Measurements from ENCODE around the gene IFI27. TPM values are rescaled to one million over a fixed set of nuclear protein-coding genes. Genes with fewer than 3 reads are reported as not detected.

The IFI27 gene
- total RNA-seq, 1 donor from 2014 or later, result 3.0 TPM

DNA sequence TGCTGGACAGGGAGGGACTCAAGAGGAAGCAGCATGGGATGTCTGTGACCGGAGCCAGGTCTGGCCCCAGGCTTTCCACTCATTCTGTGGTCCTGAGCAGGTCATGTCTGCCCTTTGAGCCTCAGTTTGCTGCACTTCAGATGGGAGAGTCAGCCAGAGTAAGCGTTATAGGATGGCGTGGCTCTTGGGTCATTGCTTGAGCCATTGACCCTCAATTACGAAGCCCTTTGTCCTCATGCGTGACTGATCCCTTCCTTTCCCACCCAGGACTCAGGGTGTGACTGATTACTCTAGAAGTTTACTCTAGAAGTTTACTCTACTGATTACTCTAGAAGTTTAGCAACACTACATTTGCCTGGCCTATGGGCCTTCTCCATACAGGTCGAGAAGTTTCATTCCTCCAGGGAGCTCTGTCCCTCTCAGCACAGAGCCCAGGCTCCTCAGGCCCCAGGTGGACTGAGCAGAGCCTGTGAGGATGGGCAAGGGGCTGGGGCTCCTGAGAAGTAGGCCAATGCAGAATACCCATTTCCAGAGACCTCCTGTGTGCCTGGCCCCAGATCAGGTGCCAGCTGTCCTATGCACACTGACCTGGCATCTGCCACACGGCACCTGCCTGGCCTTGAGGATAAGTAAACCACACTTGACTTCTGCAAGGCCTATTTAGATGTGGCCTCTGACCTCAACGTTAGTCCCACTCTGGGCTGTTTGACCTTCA lies 7.6 kb upstream of the IFI27 start:
- DNase-seq (ENCODE audit: low read depth), result no peak

DNA sequence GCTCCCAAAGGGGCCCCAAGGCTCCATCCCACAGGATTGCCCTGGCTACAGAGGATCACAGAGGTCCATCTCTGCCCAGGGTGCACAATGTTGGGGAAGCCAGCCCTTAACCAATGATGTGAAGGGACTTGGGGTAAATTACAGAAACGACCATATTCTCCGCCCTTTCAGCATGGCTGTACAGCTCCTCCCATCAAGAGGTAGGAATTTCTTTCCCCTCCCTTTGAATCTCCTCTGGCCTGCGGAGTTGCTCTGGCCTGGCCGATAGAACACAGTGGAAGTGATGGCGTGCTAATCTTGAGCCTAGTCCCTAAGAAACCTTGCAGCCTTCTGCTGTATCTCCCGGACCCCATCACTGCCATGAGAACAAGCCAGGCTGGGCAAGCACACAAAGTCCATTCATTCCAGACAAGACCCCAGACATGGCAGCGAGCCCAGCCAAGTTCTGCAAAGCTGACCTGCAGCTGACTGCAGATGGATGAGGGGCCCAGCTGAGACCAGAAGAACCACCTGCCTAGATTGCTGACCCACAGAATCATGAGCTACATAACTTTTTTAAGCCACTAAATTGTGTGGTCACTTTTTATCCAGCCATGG lies 6.9 kb upstream of the IFI27 start:
- DNase-seq (ENCODE audit: low read depth), result no peak

DNA sequence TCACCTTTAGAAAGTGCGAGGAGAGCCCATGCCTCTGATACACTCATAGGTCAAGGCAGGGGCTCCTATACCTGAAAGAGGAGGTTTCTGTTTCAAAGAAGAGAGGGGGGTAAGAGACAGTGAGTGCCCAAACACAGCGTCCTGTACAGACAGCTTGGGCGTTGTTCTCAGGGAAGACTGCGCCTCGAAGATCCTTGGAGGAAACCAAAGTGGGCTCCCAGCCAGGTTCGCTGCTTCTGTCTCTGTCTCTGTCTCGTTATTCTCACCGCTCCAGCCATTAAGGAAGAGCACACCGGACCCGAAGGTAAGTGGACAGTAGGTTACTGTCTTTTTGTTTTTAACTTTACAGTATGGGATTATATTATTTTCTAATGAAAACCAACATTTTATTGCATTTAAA lies 5.8 kb upstream of the IFI27 start:
- no peak for DNase-seq (ENCODE audit: low read depth)

DNA sequence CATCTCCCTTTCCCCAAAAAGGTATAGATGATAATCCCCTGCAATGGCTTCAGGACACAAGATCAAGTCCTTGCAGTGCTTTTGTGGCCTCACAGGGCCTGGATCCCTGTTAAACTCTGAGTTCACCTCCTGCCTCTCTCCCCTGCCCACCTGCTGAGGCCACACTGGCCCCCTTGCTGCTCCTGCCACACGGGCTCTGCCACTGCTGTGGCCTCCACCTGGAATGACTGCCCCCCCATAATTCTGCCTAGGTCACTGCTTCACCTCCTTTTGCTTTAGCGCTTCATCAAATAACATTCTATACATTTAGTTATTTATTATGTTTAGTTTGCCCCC lies 653 bp upstream of the IFI27 start:
- no peak for DNase-seq (ENCODE audit: low read depth)

DNA sequence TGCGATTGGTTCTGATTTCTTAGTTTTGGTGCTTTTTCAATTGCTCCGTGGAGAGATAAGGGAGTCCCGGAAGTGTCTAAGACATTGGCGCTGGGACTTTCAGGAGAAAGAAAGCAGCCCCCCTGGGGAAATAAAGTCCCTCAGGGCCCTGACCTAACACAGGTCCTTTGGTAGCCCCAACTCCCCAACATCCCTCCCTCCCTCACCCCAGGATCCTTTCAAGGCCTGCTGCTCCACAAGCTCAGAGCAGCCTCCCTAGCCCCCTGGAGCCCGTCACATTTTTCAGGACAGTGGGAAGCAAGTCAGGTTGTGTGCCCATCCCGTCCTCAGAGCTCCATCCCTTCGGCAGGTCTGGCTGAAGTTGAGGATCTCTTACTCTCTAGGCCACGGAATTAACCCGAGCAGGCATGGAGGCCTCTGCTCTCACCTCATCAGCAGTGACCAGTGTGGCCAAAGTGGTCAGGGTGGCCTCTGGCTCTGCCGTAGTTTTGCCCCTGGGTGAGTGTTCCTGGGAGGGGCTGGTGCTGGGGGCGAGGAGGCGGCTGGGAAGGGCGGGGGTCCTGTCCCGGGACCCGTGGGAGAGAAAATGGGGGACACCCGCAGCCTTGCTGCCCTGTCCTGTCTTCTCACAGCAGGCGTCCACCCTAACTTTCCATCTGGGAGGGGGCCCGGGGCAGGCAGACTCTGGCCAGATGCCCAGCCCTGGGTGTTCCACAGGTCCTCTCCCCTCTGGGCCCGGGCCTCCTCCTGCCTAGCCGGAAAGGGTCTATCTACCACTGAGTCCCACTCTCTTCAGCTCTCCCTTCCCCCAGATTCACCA lies 950 bp downstream of the IFI27 start:
- DNase-seq (ENCODE audit: low read depth), result no peak

DNA sequence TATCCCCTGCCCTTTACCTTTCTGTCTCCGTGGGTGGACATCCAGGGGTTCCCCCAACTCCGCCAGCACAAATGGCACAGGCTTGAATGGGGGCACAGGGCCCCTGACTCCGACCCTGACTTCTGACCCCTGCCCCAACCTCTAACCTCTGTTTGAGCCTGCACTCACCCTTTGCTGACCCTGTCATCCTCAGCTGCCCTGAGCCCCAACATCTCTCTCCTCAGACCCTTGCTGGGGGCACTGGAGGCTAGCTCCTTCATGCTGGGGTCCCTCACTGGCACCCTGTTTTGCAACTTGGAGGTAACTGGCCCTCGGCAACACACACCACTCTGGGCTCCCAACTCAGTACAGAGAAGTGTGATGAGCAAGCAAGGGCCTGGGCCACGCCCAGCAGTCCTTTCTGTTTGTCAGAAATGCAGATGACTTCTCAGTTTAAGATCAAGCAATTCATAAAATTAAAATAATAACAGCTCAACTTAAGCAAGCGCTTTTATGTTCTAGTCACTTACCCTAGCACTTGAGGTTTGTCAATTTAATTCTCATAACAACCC lies 2.1 kb downstream of the IFI27 start:
- no peak for DNase-seq (ENCODE audit: low read depth)

DNA sequence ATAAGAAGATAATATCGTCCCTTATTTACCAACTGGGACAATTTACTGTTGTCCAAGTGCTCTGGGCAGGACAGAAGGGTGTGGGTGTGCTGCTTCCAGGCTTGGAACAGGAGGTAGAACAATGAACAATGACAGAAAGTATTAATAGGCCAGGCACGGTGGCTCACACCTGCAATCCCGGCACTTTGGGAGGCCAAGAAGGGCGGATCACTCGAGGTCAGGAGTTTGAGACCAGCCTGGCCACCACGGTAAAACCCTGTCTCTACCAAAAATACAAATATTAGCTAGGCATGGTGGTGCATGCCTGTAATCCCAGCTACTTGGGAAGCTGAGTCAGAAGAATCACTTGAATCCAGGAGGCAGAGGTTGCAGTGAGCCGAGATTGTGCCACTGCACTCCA lies 2.5 kb downstream of the IFI27 start:
- no peak for DNase-seq (ENCODE audit: low read depth)

DNA sequence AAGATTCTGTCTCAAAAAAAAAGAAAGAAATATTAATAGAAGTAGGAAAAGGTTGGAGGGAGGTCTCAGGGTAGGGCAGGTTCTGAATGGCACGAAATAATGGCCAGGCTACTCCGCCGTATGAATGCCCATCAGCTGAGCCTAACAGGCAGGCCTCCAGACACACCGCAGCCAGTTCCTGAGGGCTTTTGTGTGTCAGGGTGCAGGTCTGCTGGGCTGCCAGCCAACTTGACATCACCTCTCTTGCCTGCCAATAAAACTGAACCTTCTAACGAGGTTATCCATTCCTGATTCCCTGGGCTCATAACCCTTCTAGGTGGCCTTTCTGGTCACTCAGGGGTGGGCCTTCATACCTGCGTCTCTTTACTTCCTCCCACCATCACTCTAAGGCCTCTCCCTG lies 3.0 kb downstream of the IFI27 start:
- peak; percentile 66 for DNase-seq (ENCODE audit: low read depth)

DNA sequence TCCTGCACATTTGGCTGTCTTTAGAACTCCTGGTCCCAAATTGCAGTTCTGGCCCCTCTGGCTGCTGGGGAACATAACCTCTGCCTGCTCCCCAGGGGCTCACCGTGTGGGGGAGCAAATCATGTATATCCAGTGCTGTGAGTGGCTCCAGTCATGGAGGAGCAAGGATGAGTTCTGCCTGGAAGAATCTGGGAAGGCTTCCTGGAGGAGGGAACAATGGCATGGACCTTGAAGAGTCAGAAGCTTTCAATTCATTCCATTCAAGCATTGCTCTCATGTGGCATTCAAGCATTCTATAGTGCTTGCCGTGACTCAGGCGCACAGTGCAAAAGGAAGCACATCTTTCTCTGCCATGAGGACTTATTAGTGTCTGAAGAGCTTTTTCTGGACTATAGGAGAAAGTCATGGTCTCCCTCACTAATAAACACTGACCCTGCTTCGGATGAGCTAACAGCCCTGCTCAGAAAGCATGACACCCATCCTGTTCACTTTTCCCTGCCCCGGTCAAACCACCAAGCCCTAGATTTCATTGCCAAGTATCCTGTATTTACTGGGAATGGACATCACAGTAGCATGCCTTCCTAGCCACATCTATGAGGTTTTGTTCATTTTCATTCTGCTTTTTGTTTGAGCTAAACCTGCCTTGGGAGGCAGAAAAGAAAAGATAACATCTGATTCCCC lies 3.5 kb downstream of the IFI27 start:
- DNase-seq (ENCODE audit: low read depth), result peak; percentile 80

DNA sequence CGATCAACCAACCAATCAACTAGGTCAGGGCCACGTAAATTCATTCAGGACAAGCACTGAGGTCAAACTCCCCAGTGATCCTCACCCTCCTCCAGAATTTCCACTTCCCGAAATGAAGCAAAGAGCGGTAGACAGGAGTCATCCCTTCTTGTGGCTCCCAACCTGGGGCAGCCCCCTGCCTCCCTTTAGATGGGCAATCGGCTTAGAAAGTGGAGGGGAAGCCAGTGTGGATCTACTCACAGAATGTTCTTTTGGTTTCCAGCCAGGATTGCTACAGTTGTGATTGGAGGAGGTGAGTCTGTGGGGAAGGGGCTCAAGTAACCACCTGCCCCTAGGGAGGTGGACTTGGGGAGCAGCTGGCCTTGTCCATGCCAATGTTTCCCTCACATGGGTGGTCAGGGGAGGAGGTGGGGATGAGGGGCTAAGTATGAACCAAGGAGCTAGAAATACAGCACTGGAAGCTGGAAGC lies 4.1 kb downstream of the IFI27 start:
- DNase-seq (ENCODE audit: low read depth), result no peak

DNA sequence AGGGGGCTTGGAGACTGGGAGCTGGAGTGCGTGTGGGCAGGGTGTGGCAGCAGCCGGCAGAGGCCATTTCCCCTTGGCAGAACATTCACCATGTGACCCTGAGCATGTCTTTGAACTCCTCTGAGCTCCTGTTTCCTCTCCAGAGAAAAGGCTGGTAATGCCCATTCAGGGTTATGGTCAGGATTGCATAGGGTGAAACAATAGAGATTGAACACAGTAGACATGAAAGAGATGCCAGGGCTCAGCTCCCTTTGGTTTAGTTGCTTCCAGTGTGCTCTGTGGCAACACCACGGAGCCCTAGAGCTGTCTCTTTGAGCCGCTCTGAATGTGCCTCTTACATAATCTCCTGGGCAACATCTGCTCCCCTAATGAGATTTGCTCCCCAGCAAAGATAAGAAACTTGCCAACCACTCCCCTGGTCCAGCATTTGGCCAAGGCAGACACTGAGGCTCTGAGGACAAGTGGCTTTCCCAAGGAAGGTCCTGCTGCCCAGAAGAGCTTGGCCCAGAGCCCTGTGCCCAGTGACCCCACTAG lies 4.6 kb downstream of the IFI27 start:
- no peak for DNase-seq (ENCODE audit: low read depth)

DNA sequence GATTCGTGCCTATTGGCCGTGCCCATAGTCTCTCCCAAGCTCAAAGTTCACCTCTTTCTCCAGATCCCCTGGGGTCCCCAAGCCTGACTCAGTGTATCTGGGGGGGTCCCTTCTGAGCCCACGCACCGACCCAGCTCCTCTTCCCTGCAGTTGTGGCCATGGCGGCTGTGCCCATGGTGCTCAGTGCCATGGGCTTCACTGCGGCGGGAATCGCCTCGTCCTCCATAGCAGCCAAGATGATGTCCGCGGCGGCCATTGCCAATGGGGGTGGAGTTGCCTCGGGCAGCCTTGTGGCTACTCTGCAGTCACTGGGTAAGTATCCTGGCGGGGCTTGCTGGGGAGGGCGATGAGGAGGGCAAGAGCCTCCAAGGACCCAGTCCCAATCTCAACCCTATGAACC lies 5.1 kb downstream of the IFI27 start:
- no peak for DNase-seq (ENCODE audit: low read depth)

DNA sequence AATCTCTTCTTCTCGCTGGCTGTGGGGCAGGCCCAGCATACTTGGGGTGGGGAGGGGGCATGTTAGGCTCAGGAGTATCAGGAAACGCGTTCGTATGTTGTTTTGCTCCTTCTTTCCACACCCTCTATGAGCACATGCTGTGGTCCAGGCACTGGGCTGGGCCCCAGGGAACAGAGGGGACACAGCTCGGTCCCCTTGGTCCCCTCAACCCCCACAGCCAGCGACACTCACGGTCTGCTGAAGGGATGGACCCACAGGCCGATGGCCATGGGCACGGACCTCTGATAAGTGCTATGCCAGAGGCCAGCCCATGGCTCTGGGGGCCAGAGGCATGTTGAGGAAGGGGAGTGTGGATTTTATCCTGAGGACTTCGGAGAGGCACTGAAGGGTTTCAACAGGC lies 6.2 kb downstream of the IFI27 start:
- DNase-seq (ENCODE audit: low read depth), result no peak

DNA sequence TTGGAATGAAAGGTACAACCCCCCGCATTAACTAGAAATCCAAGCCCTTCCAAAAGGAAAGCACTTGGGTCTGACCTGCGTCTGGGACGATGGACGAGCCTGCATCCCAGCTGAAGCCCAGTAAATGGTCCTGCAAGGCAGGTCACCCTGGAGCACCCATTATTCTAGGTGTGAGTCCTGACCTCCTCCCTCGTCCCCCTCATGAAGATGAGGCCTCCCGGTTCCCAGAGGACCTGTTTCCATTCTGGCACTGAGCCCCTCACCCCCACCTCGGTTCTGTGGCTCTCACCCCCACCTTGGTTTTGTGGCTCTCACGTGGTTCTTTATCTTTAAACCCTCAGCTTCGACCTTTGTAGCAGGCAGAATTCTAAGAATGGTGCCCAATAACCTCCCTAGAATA lies 7.3 kb downstream of the IFI27 start:
- DNase-seq (ENCODE audit: low read depth), result no peak

DNA sequence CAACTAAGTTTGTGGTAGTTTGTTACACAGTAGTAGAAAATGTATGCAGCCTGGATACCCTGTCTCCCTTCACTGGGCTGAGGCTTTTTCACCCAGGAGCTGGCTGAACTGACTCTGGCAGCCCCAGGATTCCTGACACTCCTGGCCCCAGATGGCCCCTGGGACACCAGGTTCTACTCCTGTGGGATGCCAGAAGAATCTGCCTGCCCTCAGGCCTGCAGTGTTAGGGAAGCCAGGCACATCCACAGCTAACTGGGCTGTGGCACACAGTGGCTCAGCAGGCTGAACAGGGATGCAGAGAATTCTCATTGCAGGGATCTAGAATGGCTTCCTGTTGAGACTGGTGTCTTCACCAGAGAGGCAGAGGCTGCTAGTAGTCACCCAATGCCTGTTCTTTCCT lies 8.5 kb downstream of the IFI27 start:
- DNase-seq (ENCODE audit: low read depth), result no peak

DNA sequence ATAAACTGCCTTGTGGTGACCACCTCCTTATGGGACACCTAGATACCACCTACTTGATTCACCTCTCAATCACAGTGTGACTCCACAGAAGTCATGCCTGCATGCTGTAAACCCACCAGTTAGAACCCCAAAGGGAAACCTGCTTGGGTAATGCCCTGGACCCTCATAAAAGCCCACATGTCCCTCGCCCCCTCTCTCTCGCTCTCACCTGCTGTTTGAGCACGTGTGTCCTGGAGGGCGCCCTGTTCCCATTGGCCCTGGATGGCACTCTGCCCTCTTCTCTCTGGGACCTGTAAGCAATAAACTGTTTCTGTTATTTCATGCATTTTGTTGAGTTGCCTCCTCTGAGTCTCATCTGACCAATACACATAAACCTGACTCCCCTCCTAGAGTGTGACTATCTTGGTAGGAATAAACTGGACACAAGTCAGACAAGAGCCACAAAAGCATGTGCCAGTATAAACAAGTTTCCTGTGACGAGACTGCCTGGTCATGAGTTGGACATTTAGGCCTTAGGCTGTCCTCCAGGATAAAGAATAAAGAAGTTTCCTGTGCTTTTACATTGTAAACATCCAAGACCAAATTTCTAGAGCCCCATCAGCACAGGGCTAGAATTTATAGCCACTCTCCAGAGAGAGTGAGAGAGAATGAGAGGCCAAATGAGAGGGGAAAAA lies 10.3 kb downstream of the IFI27 start:
- peak; percentile 43 for DNase-seq (ENCODE audit: low read depth)

DNA sequence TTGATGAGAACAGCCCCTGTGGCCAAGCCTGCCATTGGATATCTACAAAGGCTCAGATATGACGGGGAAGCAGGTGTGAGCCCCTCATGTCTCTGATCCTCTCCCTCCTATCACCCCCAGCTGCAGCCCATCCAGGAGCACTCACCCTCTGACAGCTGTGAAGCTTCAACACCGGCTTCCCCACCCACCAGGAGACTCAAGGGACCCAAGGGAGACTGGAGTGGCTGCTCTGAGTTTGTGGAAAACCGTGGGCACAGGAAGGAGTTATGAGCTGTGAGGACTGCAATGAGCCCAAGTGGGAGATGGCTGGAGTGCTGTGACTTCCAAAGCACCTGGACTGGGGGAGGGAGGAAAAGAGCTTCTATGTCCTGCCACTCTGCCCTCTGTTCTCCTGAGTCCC lies 10.9 kb downstream of the IFI27 start:
- no peak for DNase-seq (ENCODE audit: low read depth)

DNA sequence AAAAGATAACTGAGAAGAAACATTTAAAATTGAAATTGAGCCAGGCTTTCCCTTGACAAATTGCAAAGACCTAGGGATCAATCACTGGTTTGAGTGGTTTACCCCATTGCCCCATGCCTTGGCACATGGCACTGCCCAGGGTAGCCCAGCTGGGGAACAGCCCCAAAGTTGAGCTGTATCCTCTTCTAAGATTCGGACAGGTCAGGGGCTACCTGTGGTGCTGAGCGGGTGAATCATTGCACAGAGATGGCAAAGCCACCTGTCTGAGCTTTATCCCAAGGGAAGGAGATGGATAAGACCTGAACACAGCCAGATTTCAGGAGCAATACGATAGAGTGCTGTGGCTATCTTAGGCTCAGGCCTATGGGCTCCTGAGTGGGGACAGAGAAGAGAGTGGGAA lies 11.9 kb downstream of the IFI27 start:
- no peak for DNase-seq (ENCODE audit: low read depth)

DNA sequence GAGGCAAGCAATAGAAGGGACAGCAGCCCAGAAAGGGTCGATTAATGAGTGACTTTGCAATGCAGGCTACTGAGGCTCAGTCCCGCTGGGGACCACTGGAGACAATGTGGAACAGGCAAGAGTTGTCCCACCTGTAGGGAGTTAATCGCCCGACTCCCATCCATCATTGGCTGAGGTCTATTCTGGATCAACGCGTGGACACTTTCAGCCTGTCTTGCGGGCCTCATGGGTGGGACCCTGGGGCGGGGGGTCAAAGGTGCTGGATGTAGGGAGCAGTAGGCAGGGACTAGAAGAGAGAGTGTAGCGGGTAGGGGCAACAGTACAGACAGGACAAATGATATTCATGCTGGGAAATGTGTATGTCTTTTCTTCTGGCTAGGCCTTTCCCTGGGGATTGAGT lies 12.8 kb downstream of the IFI27 start:
- DNase-seq (ENCODE audit: low read depth), result no peak

DNA sequence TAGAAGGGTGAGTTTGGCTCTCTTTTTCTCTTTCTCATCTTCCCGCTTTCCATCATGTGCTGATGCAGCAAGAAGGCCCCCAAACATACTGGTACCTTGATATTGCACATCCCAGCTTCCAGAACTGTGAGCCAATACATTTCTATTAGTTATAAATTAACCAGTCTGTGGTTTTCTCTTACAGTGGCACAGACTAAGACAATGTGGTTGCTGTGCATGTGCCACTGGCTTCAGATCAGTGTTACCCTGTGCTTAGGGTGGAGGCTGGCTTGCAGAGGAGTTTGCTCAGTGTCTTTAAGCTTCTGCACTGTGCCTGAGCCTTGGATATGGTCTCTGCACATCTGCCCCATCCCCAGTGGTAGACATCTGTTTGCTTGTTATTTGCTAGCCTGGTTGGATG lies 13.3 kb downstream of the IFI27 start:
- DNase-seq (ENCODE audit: low read depth), result peak; percentile 87

All from renal cortical epithelial cell (primary cell).